Colonic mucosa (tissue), 4 donors: ENCODE measurements around the gene L3MBTL4. TPM values are rescaled to one million over a fixed set of nuclear protein-coding genes. Genes with fewer than 3 reads are reported as not detected.

ENCODE experiments used
- DNase-seq: peaks from one replicate; pipeline ENCODE4 v3.0.0-alpha.2; 2020
- H3K27ac ChIP-seq: fragments of 200-600 bp; one replicate; pipeline ENCODE4 v1.8.0; 2021
- H3K27me3 ChIP-seq: fragments of 200-600 bp; one replicate; pipeline ENCODE4 v1.8.0; 2021
- H3K36me3 ChIP-seq: fragments of 200-600 bp; one replicate; pipeline ENCODE4 v1.8.0; 2021
- H3K4me1 ChIP-seq: fragments of 200-600 bp; one replicate; pipeline ENCODE4 v1.8.0; 2021; ENCODE audit warnings: mild to moderate bottlenecking
- H3K4me3 ChIP-seq: fragments of 200-600 bp; one replicate; pipeline ENCODE4 v1.8.0; 2021
- H3K9ac ChIP-seq, 2 donors: one replicate each; pipeline ENCODE4 v1.7.0; 2013; ENCODE audit warnings: control low read depth in 2 of 2, low read depth in 2 of 2, low read length in 2 of 2
- H3K9me3 ChIP-seq: fragments of 200-600 bp; one replicate; pipeline ENCODE4 v1.8.0; 2021
- CTCF ChIP-seq: fragments of 200-600 bp; IDR thresholded peaks from one replicate; pipeline ENCODE4 v1.8.0; 2022; ENCODE audit warnings: antibody characterized with exemption, mild to moderate bottlenecking
- intact Hi-C: fragments of 100-400 bp; cut with DNase I; formaldehyde crosslinking; loops from one replicate; pipeline ENCODE4 v1.14.1; 2022
- total RNA-seq, 2 donors: library from RNA; stranded (reverse); fragmentation: NEBNext Ultra II Directional in 1 of 2; extraction: Animal tissue kit (Norgen Biotek cat#: 25700) in 1 of 2; gene quantifications; one replicate each; pipeline ENCODE4 v1.2.1, GENCODE V29; 2021
- donor health status: healthy.
- donor health status: DM: no; HTN: no; CAD: no.
- donor health status: DM: no; HTN: no; CAD: no.

L3MBTL4 gene
- total RNA-seq, result 1 to 10 TPM; 3.5 to 3.8 TPM

- peak within 1 kb of the TSS; percentile 48 for H3K27ac ChIP-seq
- H3K27me3 ChIP-seq, result no peaks in the 10 kb centered on the region
- peak; percentile 56 for DNase-seq
- peak within 1 kb of the TSS; percentile 66 to 80 for H3K9ac ChIP-seq
- no peaks in the 10 kb centered on the region for H3K9me3 ChIP-seq
- TF ChIP-seq CTCF, result no peak
- peak within 1 kb of the TSS; percentile 57 for H3K4me3 ChIP-seq
- no peaks in the 10 kb centered on the region for H3K36me3 ChIP-seq
- no peaks in the 10 kb centered on the region for H3K4me1 ChIP-seq
- intact Hi-C loops, result no loop called here
Observed at GRCh38 chr18:6414723-6415417, at the start of gene L3MBTL4. TSS of gene L3MBTL4 (minus strand) at chr18:6414911. CDS start at chr18:6311625, 103,286 bp downstream.

GRCh38 chr18:6452194-6452593 is 37.5 kb upstream of the L3MBTL4 start:
- Histone ChIP-seq H3K9ac (no peak overlapping the region), H3K27me3 (no peaks in the 10 kb centered on the region), H3K4me3 (no peak overlapping the region), H3K9me3 (no peaks in the 10 kb centered on the region), H3K27ac (no peak overlapping the region), H3K4me1 (no peaks in the 10 kb centered on the region), H3K36me3 (no peaks in the 10 kb centered on the region)
- no peak for DNase-seq
- intact Hi-C loops, result no loop called here
- no peak for TF ChIP-seq CTCF

GRCh38 chr18:6449213-6449612 is 34.5 kb upstream of the L3MBTL4 start:
- intact Hi-C loops, result no loop called here
- Histone ChIP-seq H3K27me3 (no peaks in the 10 kb centered on the region), H3K27ac (no peak overlapping the region), H3K36me3 (no peaks in the 10 kb centered on the region), H3K9ac (no peak overlapping the region), H3K9me3 (no peaks in the 10 kb centered on the region), H3K4me3 (no peak overlapping the region), H3K4me1 (no peaks in the 10 kb centered on the region)
- TF ChIP-seq CTCF, result no peak
- no peak for DNase-seq

GRCh38 chr18:6444466-6445228 is 29.9 kb upstream of the L3MBTL4 start:
- Histone ChIP-seq H3K9ac (no peak overlapping the region), H3K27ac (no peak overlapping the region), H3K27me3 (no peaks in the 10 kb centered on the region), H3K4me1 (no peaks in the 10 kb centered on the region), H3K9me3 (no peaks in the 10 kb centered on the region), H3K4me3 (no peak overlapping the region), H3K36me3 (no peaks in the 10 kb centered on the region)
- DNase-seq, result no peak
- intact Hi-C loops, result no loop called here
- TF ChIP-seq CTCF, result no peak

GRCh38 chr18:6441200-6441599 is 26.5 kb upstream of the L3MBTL4 start:
- no peaks in the 10 kb centered on the region for H3K36me3 ChIP-seq
- intact Hi-C loops, result no loop called here
- H3K9ac ChIP-seq, result no peak overlapping the region
- no peaks in the 10 kb centered on the region for H3K9me3 ChIP-seq
- H3K4me1 ChIP-seq, result no peaks in the 10 kb centered on the region
- no peak overlapping the region for H3K4me3 ChIP-seq
- H3K27ac ChIP-seq, result no peak overlapping the region
- no peak for TF ChIP-seq CTCF
- no peaks in the 10 kb centered on the region for H3K27me3 ChIP-seq
- no peak for DNase-seq
